Left ventricle myocardium inferior (tissue), 1 donor: Measurements from ENCODE around the gene NR3C1. TPM values are rescaled to one million over a fixed set of nuclear protein-coding genes. Genes with fewer than 3 reads are reported as not detected.

Experiments
- DNase-seq: peaks from one replicate; pipeline ENCODE4 v3.0.0-alpha.2; 2020
- H3K27ac ChIP-seq: fragments of 200-600 bp; replicated peaks from 2 replicates; pipeline ENCODE4 v1.8.0; 2021
- H3K27me3 ChIP-seq: fragments of 200-600 bp; 2 replicates; pipeline ENCODE4 v1.8.0; 2021; ENCODE audit warnings: low read depth
- H3K36me3 ChIP-seq: fragments of 200-600 bp; 2 replicates; pipeline ENCODE4 v1.8.0; 2021
- H3K4me1 ChIP-seq: fragments of 200-600 bp; 2 replicates; pipeline ENCODE4 v1.8.0; 2021
- H3K4me3 ChIP-seq: fragments of 200-600 bp; 2 replicates; pipeline ENCODE4 v1.8.0; 2021; ENCODE audit warnings: mild to moderate bottlenecking, moderate library complexity
- H3K9me3 ChIP-seq: fragments of 200-600 bp; replicated peaks from 2 replicates; pipeline ENCODE4 v1.8.0; 2021
- intact Hi-C: fragments of 100-400 bp; cut with micrococcal nuclease; formaldehyde crosslinking; loops from one replicate; pipeline ENCODE4 v1.11.0; 2022
- total RNA-seq: library from RNA; stranded (reverse); fragmentation: NEBNext Ultra II Directional; extraction: Animal tissue kit (Norgen Biotek cat#: 25700); gene quantifications from one replicate; pipeline ENCODE4 v1.2.1, GENCODE V29; 2021
- TF ChIP-seq, protein P1 (sequence below): fragments of 200-600 bp; IDR thresholded peaks from 2 replicates; pipeline ENCODE4 v1.8.0; 2021; ENCODE audit warnings: antibody characterized with exemption, mild to moderate bottlenecking, borderline replicate concordance
- donor health status: DM: no; HTN: yes; CAD: no; lungs with severe emphysema.

The NR3C1 gene
- total RNA-seq, 1 donor from 2014 or later: 44.9 TPM

DNA sequence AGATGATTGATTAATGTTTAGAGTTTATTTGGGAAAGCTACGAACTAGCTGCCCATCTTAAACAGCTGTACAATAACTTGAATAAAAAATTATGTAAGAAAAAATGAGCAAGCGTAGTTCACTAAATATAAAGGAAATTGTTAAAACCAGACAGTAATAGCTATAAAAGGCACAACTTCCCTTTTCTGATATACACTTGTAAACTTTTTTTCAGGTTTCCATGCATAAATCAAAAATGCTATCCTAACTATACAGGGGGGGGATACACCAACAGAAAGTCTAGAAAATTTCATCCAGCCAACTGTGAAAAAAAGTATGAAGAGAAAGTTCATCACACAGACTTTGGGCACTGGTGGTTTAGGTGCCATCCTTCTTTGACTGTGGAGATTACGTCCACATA lies 122.3 kb downstream of the NR3C1 start:
- no peak overlapping the region for H3K4me3 ChIP-seq
- TF ChIP-seq, protein P1, sequence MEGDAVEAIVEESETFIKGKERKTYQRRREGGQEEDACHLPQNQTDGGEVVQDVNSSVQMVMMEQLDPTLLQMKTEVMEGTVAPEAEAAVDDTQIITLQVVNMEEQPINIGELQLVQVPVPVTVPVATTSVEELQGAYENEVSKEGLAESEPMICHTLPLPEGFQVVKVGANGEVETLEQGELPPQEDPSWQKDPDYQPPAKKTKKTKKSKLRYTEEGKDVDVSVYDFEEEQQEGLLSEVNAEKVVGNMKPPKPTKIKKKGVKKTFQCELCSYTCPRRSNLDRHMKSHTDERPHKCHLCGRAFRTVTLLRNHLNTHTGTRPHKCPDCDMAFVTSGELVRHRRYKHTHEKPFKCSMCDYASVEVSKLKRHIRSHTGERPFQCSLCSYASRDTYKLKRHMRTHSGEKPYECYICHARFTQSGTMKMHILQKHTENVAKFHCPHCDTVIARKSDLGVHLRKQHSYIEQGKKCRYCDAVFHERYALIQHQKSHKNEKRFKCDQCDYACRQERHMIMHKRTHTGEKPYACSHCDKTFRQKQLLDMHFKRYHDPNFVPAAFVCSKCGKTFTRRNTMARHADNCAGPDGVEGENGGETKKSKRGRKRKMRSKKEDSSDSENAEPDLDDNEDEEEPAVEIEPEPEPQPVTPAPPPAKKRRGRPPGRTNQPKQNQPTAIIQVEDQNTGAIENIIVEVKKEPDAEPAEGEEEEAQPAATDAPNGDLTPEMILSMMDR: no peak
- peaks cover 14% of the 10 kb centered on the region for H3K4me1 ChIP-seq
- H3K9me3 ChIP-seq: peaks cover 11% of the 10 kb centered on the region
- no peaks in the 10 kb centered on the region for H3K27me3 ChIP-seq
- DNase-seq: no peak
- peaks cover 42% of the 10 kb centered on the region for H3K36me3 ChIP-seq
- no peak overlapping the region for H3K27ac ChIP-seq
- intact Hi-C loops: no loop called here

DNA sequence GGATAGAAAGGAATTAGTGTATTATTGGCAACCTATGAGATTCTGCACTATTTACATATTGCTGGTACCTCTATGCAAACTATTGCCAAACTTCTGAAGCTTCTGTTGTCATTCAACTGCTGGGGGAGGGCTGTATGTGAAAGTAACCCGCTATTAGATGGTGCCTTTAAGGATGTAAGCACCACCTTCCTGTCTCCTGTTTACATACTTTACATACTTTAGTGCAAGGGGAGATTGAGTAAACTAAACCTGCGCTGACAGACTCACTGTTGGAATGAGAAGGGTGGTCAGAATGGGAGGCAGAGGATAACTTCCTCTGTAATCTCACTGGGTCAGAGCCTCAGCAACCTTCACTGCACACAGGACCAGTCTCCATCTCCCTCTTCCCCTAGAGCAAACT lies 123.8 kb downstream of the NR3C1 start:
- H3K27ac ChIP-seq: no peak overlapping the region
- H3K9me3 ChIP-seq: peaks cover 11% of the 10 kb centered on the region
- intact Hi-C loops: no loop called here
- no peaks in the 10 kb centered on the region for H3K27me3 ChIP-seq
- TF ChIP-seq, protein P1: no peak
- no peak for DNase-seq
- no peak overlapping the region for H3K4me3 ChIP-seq
- H3K4me1 ChIP-seq: peaks cover 6% of the 10 kb centered on the region
- H3K36me3 ChIP-seq: peaks cover 42% of the 10 kb centered on the region

DNA sequence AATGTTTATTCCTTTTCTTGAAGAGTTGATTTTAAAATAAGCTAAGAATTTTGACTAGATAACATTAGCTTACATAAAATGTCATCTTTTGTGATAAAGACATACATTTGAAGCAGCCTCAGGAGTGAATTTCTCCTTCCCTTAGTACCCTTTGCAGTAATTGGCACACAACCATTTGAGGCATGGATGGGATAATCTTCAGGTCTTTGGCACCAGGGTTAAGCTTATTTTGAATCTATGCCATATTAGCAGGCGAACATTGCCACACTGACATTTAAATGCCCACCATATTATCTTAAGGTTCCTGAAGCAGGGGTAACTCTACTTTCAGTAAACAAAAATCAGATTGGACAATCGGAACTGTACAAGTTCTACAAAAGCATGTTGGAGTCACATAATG lies 126.0 kb downstream of the NR3C1 start:
- peaks cover 5% of the 10 kb centered on the region for H3K4me1 ChIP-seq
- TF ChIP-seq, protein P1: no peak
- no peak overlapping the region for H3K27ac ChIP-seq
- intact Hi-C loops: no loop called here
- H3K4me3 ChIP-seq: no peak overlapping the region
- peaks cover 26% of the 10 kb centered on the region for H3K36me3 ChIP-seq
- H3K9me3 ChIP-seq: no peaks in the 10 kb centered on the region
- no peak for DNase-seq
- H3K27me3 ChIP-seq: no peaks in the 10 kb centered on the region

DNA sequence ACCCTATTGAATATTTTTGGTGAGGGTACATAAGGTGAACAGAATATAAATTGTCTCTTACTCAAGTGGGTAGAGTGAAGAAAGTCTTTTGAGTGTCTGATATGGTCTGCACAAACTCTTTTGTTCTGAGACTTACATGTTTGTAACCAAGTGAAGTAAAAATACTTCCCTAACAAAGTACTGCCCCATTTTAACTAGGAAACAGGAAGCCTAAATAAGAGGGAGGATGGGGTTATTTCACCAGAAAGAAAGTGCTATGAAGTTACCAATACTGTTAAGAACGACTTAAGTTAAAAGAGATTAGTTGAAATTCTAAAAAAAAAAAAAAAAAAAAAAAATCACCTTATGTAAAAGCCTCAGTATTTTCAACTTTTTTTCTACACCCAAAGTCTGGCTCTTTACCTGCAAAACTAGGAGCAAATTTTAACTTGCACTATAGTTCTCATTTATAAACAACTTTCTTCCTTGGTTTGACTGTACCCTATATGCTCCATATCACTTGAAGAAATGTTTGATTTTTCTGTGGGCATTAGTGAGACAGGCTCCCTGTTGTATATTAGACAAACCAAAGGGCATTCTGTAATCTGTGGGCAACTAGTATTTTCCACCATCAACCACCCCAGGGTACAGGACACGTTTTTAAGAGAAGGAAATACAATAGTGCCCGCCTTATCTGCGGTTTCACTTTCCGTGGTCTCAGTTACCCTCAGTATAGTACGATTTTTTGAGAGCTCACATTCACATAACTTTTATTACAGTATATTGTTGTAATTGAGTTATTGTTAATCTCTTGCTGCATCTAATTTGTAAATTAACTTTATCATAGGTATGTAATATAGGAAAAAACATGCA lies 127.7 kb downstream of the NR3C1 start:
- H3K27ac ChIP-seq: no peak overlapping the region
- no peak overlapping the region for H3K4me3 ChIP-seq
- no peaks in the 10 kb centered on the region for H3K9me3 ChIP-seq
- no peaks in the 10 kb centered on the region for H3K4me1 ChIP-seq
- TF ChIP-seq, protein P1: no peak
- no peaks in the 10 kb centered on the region for H3K27me3 ChIP-seq
- no peak for DNase-seq
- intact Hi-C loops: no loop called here
- H3K36me3 ChIP-seq: peaks cover 9% of the 10 kb centered on the region

DNA sequence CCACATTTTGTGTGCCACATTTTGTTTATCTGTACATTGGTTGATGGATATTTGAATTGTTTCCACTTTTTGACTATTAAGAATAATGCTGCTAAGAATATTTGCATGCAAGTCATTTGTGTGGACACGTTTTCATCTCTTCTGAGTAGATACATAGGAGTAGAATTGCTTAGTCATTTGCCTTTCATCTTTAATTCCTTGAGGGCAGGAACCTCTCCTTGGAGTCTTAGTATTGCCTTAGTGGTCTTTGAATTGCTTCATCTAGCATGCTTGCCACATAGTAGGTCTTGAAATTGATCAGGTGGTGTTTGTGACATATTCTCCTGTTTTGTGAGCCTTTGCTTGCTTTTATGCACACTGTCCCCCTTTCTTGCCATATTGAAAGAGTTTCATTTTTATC lies 128.5 kb downstream of the NR3C1 start:
- Histone ChIP-seq H3K4me1 (no peaks in the 10 kb centered on the region), H3K4me3 (no peak overlapping the region), H3K27me3 (no peaks in the 10 kb centered on the region), H3K9me3 (peaks cover 6% of the 10 kb centered on the region), H3K36me3 (peaks cover 4% of the 10 kb centered on the region), H3K27ac (no peak overlapping the region)
- no peak for DNase-seq
- intact Hi-C loops: no loop called here
- TF ChIP-seq, protein P1: no peak
